ENCODE data around the gene UGT1A8.

UGT1A8 gene

GRCh38 chr2:233772153-233772552, 154.7 kb downstream of the UGT1A8 start:
- FAIRE-seq = no peak

- no peak for FAIRE-seq
These were observed 155.2 kb downstream of the UGT1A8 start for GRCh38 chr2:233772583-233772982.

GRCh38 chr2:233773854-233774253, 156.4 kb downstream of the UGT1A8 start:
- no peak for FAIRE-seq

- no peak for FAIRE-seq
These were observed 158.0 kb downstream of the UGT1A8 start for GRCh38 chr2:233775414-233775813.

- FAIRE-seq = no peak
These were observed 160.6 kb downstream of the UGT1A8 start, which contains the start of gene MROH2A for GRCh38 chr2:233778030-233778429. MROH2A (plus strand) TSS chr2:233778330; CDS start chr2:233779359, 1,029 bp downstream.

- FAIRE-seq = no peak
These were observed 162.3 kb downstream of the UGT1A8 start for GRCh38 chr2:233779722-233780121.

- no peak for FAIRE-seq
These were observed 163.3 kb downstream of the UGT1A8 start for GRCh38 chr2:233780771-233781170.

GRCh38 chr2:233789554-233789953, 172.1 kb downstream of the UGT1A8 start:
- FAIRE-seq = no peak

GRCh38 chr2:233791151-233791882, 173.9 kb downstream of the UGT1A8 start:
- no peak for FAIRE-seq

- FAIRE-seq = no peak
These were observed 174.5 kb downstream of the UGT1A8 start for GRCh38 chr2:233791883-233792329.

GRCh38 chr2:233792720-233793119, 175.3 kb downstream of the UGT1A8 start:
- no peak for FAIRE-seq

- no peak for FAIRE-seq
These were observed 176.2 kb downstream of the UGT1A8 start for GRCh38 chr2:233793465-233794127.

GRCh38 chr2:233794128-233794658, 176.8 kb downstream of the UGT1A8 start:
- no peak for FAIRE-seq

GRCh38 chr2:233795735-233796171, 178.3 kb downstream of the UGT1A8 start:
- no peak for FAIRE-seq

GRCh38 chr2:233796254-233796653, 178.8 kb downstream of the UGT1A8 start:
- FAIRE-seq = no peak

- FAIRE-seq = no peak
These were observed 181.1 kb downstream of the UGT1A8 start for GRCh38 chr2:233798335-233799086.

- FAIRE-seq = no peak
These were observed 181.7 kb downstream of the UGT1A8 start for GRCh38 chr2:233799087-233799665.

- FAIRE-seq = no peak
These were observed 182.3 kb downstream of the UGT1A8 start for GRCh38 chr2:233799716-233800115.

GRCh38 chr2:233800208-233800607, 182.8 kb downstream of the UGT1A8 start:
- FAIRE-seq = no peak

GRCh38 chr2:233801357-233802131, 184.1 kb downstream of the UGT1A8 start:
- no peak for FAIRE-seq

GRCh38 chr2:233802132-233802815, 184.8 kb downstream of the UGT1A8 start:
- FAIRE-seq = no peak

All from G401.6 (cell line).